ENCODE data around the gene ZNF692. TPM values are rescaled to one million over a fixed set of nuclear protein-coding genes. Genes with fewer than 3 reads are reported as not detected.

ZNF692 gene, protein sequence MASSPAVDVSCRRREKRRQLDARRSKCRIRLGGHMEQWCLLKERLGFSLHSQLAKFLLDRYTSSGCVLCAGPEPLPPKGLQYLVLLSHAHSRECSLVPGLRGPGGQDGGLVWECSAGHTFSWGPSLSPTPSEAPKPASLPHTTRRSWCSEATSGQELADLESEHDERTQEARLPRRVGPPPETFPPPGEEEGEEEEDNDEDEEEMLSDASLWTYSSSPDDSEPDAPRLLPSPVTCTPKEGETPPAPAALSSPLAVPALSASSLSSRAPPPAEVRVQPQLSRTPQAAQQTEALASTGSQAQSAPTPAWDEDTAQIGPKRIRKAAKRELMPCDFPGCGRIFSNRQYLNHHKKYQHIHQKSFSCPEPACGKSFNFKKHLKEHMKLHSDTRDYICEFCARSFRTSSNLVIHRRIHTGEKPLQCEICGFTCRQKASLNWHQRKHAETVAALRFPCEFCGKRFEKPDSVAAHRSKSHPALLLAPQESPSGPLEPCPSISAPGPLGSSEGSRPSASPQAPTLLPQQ
- total RNA-seq (2022; extraction: Qiagen RNA extraction), result 16.3 to 28.5 TPM (median 27.0 TPM) in 5 replicates

GRCh38 chr1:248858891-248859889 lies at the start of gene ZNF692:
Gene ZNF692 (minus strand): TSS chr1:248859085. CDS start chr1:248858309, 776 bp downstream.

DNA sequence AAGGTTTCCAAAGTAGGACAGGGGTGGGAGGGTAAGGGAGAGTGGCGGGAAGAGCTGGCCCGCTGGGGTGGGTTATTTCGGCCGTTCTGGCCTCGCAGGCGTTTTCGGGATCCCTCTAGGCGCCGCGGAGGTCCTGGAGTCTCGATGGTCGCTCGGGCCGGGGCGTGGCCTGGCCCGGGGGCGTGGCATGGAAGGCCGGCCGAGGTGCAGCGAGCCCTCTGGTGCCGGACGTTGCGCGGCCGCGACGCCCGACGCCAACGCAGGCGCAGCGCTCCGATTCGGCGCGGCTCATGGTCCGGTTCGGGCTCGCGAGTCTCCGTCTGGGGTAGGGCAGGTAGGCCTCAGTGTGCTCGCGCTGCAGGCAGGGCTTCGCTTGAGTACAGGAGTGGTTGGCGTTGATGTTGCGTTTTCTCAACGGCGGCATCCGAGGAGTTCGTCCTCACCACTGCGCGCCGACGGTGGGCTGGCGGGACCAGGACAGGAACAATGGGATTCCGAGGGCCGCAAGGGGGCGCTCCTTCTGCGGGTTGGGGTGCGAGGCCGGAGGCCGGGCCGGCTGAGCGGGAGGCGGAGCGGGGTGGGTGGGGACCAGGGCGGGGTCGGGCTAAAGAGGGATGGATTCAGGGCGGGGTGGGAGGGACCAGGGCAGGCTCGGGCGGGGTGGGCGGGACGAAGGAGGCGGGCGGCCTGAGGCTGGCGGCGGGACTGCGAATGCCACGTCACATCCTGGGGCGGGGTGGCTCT lies 47.3 kb upstream of the ZNF692 start, which contains the start of gene PGBD2:
PGBD2 (plus strand) TSS at position 227 of the 744 bp plus-strand sequence. CDS start 7,628 bp downstream, outside the sequence.

GRCh38 chr1:248837781-248838356 lies 21.0 kb downstream of the ZNF692 start, which contains the start of gene ZNF672:
Gene ZNF672 (plus strand): TSS chr1:248838224. CDS start chr1:248847275, 9,051 bp downstream.

GRCh38 chr1:248825909-248826760 lies 32.8 kb downstream of the ZNF692 start, which contains the start of gene SH3BP5L:
Gene SH3BP5L (minus strand): TSS chr1:248825915. CDS start chr1:248824935, 980 bp downstream.

Other genes with a start within 250 kb of the ZNF692 start
- not detected in 5 replicates for gene OR2T11, start 224.0 kb downstream of the ZNF692 start, total RNA-seq (2022; extraction: Qiagen RNA extraction)
- not detected in 5 replicates for gene OR2T35, start 213.8 kb downstream of the ZNF692 start, total RNA-seq (2022; extraction: Qiagen RNA extraction)
- gene OR2T27, start 203.6 kb downstream of the ZNF692 start, total RNA-seq (2022; extraction: Qiagen RNA extraction), result not detected in 5 replicates
- gene OR14I1, start 156.3 kb downstream of the ZNF692 start, total RNA-seq (2022; extraction: Qiagen RNA extraction), result not detected in 5 replicates
- 0.09 to 0.15 TPM (median 0.11 TPM) in 4 of 5 replicates, not detected in the other for gene LYPD8, start 103.3 kb downstream of the ZNF692 start, total RNA-seq (2022; extraction: Qiagen RNA extraction)
- gene SH3BP5L, start 33.2 kb downstream of the ZNF692 start, total RNA-seq (2022; extraction: Qiagen RNA extraction), result 22.8 to 32.1 TPM (median 27.1 TPM) in 5 replicates
- 16.0 to 25.3 TPM (median 23.2 TPM) in 5 replicates for gene ZNF672, start 20.9 kb downstream of the ZNF692 start, total RNA-seq (2022; extraction: Qiagen RNA extraction)
- gene PGBD2, start 47.1 kb upstream of the ZNF692 start, total RNA-seq (2022; extraction: Qiagen RNA extraction), result 3.7 to 4.9 TPM (median 3.8 TPM) in 5 replicates